ENCODE measurements around the gene GNG3. TPM values are rescaled to one million over a fixed set of nuclear protein-coding genes. Genes with fewer than 3 reads are reported as not detected.
"Not testable (repeated sequence)": the region's sequence is repeated elsewhere in the genome, so short reads cannot be mapped to it uniquely, and the experiment has no call there.

The GNG3 gene
- total RNA-seq, 1 experiment from 2014 or later = not detected

DNA sequence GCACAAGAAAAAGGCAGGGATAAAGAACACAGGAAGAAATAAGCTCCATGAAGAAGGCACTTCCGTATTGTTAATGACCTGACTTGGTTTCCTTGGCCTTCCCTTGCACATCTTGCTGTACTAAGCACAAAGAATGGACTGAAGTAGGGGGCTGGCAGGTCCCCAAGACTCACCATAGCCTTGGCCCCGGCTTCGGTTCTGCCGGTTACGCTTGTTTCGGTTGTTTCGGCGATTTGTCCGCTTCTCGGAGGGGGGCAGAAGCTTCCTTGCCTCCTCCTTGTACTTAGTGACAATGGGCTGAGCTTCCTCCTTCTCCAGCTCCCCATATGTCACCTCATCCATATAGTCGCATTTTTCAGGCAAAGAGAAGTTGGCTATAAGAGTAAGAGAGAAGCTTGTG lies 9.3 kb downstream of the GNG3 start:
- DNase-seq (ENCODE audit: low read depth) = no peak

DNA sequence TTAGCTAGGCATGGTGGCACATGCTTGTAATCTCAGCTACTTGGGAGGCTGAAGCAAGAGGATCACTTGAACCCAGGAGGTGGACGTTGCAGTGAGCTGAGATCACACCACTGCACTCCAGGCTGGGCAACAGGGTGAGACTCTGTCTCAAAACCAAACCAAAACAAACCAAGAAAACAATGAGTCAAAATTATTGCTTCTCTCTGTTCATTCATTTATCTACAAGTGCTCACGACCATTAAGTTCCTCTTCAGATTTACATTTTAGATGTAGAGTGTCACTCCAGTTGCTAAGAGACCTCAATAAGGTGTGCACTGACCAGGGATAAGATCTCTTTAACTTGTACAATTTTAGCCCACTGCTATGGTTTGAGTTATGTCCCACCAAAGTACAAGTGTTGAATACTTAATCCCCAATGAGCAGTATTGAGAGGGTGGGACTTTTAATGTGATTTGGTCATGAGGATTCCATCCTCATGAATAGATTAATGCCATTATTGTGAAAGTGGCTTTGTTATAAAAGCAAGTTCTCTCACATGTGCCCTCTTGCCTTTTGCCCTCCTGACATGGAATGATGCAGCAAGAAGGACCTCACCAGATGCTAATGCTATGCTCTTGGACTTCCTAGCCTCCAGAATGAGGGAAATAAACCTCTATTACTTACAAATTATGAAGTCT lies 12.0 kb downstream of the GNG3 start:
- no peak for DNase-seq (ENCODE audit: low read depth)

DNA sequence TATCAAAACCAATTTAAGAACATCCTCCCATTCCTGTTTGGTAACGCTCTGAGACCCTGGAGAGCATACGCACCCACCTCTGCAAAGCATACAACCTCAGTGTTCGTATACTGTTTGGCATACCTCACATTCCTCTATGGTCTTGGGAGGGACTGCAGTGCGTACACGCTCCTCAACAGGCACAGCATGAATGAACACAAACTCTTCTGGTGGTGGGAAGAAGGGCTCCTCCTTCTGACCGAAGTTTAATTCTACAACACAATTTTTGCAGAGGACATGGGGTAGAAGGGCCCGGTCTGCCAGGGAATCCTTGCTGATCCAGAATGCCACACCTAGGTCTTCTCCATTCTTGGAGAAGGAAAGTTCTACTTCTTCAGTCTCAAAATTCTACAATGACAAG lies 14.5 kb downstream of the GNG3 start:
- no peak for DNase-seq (ENCODE audit: low read depth)

DNA sequence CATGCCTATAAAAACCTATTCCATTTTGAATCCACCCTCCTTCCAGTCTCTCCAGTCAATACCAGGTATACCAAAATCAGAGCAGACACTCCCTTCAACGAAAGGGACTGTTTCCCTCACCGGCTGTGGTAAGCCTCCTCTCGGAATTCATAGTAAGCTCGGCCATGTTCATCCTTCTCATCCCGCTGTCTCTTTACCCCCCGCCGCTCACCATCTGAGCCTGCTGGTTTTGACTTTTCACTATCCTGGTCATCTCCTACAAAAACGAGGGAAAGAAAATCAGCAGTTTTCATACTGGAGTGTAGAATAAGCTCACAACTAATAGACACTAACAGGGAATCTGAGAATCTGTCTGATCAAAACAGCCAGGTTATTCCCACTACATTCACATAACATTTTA lies 16.7 kb downstream of the GNG3 start:
- no peak for DNase-seq (ENCODE audit: low read depth)

DNA sequence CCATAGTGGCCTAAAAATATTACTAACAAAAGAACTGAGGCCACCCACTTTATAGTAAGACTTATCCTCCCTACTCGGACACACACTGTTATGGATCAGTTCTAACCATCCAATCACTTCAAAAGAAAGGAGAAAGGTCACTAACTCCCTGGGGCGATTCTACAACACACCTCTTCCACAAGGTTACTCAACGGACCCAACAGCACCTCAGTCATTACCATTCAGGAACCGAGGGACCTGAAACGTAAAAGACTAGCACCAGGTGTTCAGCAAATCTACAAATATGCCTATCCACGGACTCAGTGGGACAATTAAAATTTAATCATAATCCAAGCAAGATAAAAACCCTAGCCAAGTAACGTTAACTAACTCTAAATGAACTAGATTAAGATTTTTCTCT lies 18.2 kb downstream of the GNG3 start:
- DNase-seq (ENCODE audit: low read depth) = peak; percentile 53

DNA sequence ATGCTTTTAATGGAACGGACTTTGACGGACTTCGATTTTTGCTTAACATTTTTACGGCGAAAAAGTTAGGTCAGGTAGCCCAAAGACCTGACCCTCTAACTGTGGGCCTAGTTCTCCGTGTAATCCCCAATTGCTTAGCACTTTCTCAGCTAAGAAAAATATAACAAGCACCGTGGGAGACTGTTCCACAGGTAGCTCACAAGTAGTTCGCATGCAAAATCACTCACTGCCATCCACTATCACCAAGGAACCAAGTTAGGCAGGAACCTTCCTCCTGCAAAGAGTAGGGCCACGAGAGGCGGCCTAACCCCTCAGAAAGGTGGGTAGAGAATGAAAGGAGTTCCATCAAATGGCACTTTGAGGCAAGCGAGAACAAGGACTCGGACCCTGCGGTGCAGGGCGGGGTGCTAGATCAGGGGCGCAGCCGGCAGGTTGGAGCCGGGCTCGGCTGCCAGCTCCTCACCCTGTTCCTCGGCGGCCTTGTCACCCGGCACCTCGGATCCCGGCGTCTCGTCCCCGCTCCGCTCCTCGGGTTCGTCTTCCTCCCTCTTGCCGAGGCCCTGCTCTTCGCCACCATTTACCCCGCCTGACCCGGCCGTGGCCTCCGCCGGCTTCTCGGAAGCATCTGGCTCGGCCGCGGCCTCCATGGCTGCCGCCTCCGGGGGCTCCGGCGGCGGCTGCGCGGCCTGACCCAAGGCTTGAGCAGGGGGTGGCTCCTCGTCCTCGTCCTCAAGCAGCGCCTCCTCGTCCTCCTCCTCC lies 18.9 kb downstream of the GNG3 start:
- DNase-seq (ENCODE audit: low read depth) = no peak

DNA sequence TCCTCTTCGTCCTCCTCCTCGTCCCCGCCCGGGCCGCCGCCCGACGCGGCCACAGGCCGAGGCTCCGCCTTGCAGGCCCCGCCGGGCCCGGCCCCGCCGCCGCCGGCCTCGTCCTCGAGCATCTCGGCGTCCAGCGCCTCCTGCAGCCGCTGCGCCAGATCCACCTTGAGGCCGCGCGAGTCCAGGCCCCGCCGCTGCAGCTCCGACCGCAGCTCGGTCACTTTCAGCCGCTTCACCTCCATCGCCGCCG lies 19.4 kb downstream of the GNG3 start:
- DNase-seq (ENCODE audit: low read depth) = no peak

DNA sequence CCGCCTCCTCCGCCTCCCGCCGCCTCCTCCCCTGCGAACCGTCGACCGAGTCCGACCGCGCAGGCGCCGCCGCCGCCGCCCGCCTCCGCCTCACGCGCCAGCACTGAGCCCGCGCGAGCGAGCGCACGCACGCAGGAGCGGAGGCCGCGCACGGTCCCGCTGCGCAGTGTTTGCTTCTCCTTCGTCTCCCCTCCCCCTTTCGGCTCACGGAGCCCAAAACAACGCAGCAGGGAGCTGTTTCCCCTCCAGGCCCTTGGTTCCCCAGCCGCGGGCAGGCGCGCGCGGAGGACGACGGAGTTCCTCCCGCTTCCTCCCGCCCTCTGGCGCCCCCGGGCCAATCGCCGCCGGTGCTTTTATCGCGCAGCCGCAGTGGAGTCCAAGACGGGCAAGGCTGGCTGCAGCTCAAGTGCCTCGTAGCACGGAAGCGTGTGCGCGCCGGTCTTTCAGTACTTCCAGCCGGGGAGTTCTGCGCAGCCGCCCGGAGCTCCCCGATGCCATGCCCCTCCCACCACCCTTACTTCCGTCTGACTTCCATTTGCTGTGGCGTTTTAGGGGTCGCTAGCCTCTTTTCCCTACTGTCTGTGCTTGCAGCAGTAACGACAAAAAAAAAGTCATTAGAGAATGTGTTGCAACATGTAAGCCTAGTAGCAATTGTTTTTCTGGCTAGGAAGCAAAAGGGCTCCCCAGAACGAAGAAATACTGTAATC lies 19.8 kb downstream of the GNG3 start, which contains the start of gene HNRNPUL2:
TSS of gene HNRNPUL2 (minus strand) at position 293 of the 707 bp plus-strand sequence. CDS start 301 bp downstream, outside the sequence.
- DNase-seq (ENCODE audit: low read depth) = peak; percentile 98

DNA sequence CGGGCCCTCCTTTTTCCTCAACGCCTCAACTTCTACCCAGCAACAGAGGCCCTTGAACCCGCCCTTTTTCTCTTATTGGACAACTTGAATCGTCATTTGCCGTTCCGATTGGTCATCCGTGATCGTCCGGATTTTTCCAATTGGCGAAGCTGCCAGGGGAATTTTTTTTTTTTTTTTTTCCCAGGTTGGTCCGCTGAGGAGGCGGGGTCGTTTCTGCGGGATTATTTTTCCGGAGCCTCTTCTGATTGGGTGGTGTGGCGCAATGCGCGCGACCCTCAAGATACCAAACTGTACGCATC lies 20.3 kb downstream of the GNG3 start:
- DNase-seq (ENCODE audit: low read depth) = peak; percentile 98

DNA sequence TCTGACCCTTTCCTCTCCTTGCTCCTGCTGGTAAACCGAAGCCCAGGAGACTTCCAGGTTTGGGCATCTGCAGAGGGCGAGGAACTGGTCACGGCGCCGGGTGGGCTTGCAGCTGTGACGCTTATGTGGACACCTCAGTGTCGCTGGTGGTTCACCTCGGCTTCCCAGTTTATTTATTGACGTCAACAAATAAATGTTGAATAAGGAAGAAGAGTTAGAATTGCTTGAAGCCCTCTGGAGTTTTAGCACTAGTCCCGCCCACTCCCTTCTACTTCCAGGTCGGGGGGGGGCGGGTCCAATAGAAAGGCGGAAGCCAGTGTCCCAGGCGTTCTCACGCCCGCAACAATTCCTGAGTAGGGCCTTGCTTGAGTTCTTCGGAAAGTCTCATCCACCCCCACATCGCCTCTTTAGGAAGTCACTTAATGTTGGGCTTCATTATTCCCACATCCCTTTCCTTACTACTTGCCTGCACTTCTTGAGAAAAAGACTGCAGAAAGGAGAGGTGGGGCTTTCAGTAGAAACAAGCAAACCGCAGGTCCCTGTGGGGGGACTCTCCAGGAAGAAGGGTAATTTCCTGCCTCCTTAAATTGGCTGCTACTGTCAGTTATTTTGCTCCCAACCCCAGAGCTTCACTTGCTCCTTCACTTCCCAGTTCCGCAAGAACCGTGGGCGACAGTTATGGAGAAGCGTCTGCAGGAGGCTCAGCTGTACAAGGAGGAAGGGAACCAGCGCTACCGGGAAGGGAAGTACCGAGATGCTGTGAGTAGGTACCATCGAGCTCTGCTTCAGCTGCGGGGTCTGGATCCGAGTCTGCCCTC lies 20.9 kb downstream of the GNG3 start, which contains the start of gene TTC9C:
TSS of gene TTC9C (plus strand) at position 316 of the 818 bp plus-strand sequence. CDS start at position 679, 363 bp downstream.
- DNase-seq (ENCODE audit: low read depth) = peak; percentile 93

DNA sequence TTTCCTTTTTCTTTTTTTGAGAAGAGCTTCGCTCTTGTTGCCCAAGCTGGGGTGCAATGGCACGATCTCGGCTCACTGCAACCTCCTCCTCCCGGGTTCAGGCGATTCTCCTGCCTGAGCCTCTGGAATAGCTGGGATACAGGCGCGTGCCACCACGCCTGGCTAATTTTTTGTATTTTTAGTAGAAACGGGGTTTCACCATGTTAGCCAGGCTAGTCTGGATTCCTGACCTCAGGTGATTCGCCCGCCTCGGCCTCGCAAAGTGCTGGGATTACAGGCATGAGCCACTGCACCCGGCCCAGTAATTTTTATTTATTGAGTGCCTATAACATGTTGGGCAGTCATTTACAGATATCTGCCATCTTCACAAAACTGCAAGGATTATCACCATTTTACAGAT lies 22.6 kb downstream of the GNG3 start:
- DNase-seq (ENCODE audit: low read depth) = not testable (repeated sequence)

DNA sequence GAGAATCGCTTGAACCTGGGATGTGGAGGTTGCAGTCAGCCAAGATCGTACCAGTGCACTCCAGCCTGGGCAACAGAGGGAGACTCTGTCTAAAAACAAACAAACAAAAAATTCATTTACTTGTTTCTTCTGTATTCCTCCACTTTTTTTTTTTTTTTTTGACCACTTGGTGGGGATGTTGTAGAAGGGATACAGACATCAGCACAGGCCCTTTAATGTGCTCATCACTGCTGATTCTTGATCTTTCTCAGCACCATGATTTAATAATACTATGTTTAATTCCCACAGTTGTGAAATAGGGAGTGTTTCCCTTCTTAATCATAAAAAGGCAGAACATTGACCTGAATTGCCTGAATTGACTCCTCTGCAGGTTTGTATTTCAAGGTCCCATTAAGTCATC lies 25.4 kb downstream of the GNG3 start:
- peak; percentile 43 for DNase-seq (ENCODE audit: low read depth)

DNA sequence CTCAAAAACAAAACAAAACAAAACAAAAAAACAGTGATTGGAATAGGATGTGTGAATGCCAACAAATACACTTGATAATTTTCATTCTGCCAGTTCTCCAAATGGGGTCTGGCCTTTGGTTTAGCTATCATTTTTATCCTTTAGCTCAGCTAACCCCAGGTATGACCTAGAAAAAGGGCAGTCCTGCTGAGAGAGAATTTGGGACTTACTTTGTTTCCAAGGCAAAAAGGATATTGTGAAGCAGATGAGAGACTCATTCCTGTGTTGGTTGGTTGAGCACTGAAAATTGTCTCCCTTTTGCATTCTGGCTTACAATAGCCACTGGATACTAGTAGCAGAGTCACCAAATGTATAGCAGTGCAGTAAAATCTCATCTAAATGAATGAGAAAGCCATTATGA lies 29.7 kb downstream of the GNG3 start:
- DNase-seq (ENCODE audit: low read depth) = no peak

DNA sequence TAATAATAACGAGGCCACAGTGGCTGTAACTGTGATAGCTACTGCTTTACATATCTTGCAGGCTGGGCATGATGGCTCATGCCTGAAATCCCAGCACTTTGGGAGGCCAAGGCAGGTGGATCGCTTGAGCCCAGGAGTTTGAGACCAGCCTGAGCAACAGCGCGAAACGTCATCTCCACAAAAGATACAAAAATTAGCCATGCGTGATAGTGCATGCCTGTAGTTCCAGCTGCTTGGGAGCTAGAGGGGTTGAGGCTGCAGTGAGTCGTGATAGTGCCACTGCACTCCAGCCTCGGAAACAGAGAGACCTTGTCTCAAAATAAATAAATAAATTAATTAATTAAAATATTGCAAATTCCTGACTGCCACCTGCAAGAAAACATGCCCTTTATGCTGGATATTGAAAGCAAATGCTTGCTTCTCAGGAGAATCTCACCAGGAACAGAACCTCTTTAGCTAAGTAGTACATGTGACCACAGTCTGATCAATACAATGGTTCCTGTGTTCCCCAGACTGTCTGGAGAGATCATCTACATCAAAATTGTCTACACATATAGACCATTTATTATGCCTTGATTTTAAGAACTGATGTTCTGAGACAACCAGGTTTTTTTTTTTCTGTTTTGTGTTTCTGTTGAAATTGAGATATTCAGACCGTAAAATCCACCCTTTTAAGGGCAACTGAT lies 40.1 kb downstream of the GNG3 start:
- no peak for DNase-seq (ENCODE audit: low read depth)

DNA sequence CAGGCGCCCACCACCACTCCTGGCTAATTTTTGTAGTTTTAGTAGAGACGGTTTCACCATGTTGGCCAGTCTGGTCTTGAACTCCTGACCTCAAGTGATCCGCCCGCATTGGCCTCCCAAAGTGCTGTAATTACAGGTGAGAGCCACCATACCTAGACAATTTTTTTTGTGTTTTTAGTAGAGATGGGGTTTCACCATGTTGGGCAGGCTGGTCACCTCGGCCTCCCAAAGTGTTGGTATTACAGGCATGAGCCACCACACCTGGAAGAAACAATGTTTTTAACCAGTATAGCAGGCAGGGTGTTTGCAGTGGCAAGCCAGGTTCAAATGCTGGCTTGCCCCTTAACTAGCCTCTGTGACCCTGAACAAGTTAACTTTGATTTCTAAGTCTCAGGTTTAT lies 42.5 kb downstream of the GNG3 start:
- not testable (repeated sequence) for DNase-seq (ENCODE audit: low read depth)

DNA sequence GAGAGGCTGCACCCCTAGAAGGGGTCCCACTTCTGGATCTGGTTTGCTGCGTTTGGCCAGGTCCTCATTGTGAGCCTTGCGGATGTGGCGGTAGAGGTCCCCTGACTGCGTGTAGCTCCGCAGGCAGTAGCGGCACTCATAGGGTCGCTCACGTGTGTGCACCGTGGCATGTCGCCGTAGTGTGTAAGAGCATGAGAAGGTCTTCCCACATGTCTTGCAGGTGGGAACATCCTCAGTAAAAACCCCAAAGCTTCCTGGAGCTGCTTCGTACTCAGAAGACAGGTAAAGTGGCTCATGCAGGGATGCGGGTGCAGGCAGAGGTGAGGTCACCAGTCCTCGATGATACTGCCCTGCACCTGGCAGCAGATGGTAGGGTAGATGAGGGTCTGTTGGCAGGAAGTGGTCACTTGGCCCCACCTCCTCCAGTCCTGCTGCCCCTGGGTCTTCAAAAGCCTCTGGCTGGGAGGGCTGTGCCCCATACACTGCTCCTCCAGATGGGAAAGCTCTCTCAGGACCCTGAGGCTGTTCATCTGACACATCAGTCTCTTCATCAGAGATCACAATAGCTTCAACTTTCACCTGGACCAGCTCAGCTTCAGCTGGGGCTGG lies 44.8 kb downstream of the GNG3 start:
- DNase-seq (ENCODE audit: low read depth) = no peak

DNA sequence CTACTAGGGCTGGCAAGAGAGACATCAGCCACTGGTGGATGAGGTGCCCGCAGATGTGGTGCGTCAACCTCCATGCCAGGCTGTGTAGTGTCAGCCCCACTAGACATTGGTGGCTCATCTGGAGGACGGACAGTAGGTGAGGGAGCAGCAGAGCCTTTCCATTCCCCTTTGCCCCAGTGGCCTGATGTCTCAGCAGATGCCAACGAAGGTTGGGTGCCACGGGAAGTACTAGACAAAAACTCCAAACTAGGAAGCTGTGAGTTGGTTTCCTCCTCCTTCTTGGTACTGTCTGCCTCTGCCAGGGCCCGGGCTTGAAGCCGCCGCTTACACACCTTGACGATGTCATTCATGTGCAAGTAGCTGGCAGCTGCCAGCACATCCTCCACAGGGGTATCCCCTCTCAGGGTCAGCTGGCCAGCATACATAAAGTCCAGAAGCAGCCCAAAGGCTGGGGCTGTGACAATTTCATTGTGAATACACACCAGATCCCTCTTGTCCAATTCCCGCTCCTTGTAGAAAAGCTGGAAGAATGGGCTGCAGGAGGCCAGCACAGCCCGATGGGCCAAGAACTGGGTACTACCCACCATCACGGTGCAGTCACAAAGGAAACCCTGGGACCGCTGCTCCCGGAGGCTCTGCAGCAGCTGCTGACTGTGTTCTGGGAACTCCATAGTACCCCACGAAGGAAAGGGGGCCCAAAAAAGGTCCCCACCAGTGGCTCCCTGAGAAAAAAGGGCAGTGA lies 45.7 kb downstream of the GNG3 start:
- no peak for DNase-seq (ENCODE audit: low read depth)

DNA sequence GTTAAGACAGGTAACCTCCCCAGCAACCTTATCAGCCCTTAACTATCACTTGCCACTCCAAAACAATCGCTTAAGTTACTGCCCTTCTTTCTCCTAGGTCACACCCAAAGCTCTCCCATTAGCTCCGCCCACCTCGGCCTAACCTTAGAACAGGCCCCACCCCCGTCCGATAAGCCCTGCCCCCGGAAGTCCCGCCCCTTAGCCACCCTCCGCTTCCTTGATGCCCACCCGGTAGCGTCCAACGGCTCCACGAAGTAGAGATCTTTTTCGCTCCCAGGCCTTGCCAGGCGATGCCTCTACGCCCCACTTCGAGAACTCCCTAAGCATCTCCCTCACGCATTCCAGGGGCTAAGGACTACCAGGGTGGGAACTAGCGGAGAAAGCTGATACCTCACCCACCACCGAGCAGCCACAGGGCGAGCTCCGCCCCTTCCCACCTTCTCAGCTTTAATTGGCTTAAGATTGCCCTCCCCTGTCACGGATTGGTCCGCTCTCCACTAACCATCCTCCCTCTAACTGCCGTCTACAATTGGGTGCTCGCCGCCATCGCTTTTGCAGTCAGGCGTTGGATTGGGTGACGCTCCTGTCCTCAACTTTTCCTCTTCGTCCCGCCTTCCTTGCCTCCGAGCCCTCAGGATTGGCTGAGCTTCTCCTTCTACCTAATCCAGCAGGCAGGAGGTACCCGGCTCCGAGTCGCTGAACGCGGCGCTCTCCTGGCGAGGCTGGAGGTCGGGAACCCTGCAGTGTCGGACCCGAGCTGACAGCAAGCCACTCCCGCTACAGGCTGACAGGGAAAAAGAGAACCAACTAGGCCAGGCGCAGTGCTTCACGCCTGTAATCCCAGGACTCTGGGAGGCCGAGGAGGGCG lies 46.5 kb downstream of the GNG3 start, which contains the start of gene ZBTB3:
TSS of gene ZBTB3 (minus strand) at position 425 of the 868 bp plus-strand sequence. CDS start 496 bp downstream, outside the sequence.
- peak; percentile 100 for DNase-seq (ENCODE audit: low read depth)

DNA sequence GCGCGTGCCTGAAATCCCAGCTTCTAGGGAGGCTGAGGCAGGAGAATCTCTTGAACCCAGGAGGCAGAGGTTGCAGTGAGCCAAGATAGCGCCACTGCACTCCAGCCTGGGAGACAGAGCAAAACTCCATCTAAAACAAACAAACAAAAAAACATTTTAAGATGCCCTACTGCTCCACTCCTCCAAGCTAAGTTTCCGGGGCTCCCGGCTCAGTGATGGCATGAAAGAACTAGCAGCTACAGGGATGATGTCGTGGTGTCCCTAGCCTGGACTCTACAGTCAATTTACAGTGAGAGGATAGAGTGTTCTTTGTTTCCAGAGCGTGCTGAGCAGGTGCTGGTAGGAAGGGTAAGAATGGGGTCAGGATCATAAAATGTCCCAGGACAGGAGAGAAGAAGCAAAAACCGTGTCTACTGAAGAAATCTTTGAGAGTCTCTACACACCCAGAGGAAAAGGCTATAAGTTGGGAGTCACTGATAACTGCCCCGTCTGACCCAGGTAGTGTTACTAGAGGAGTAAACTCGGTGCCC lies 47.7 kb downstream of the GNG3 start:
- DNase-seq (ENCODE audit: low read depth) = no peak

All from M059J (cell line).